SK-N-SH (cell line): ENCODE data around the gene SND1. TPM values are rescaled to one million over a fixed set of nuclear protein-coding genes. Genes with fewer than 3 reads are reported as not detected.

Experiments used
- CTCF ChIA-PET: fragments of 300-600, 350-600 bp; formaldehyde crosslinking; extraction: SDS; loops from one replicate; lab custom pipeline; 2021; lab: Yijun Ruan, JAX
- POLR2A ChIA-PET: fragments of 350-600 bp; sonication (Branson Sonifier 250); formaldehyde crosslinking; extraction: SDS; loops from one replicate; lab custom pipeline; 2020; ENCODE audit warnings: antibody characterized with exemption, inconsistent platforms; lab: Yijun Ruan, JAX
- DNase-seq: peaks from one replicate; pipeline ENCODE4 v3.0.0; 2012
- H2AFZ ChIP-seq: fragments of 200-600 bp; sonication (generic); 2 replicates; pipeline ENCODE4 v1.8.1; 2016; ENCODE audit warnings: antibody characterized with exemption, mild to moderate bottlenecking, low read depth
- H3F3A ChIP-seq: fragments of 200-600 bp; sonication (generic); replicated peaks from 2 replicates; pipeline ENCODE3; 2016; ENCODE audit warnings: antibody characterized with exemption, mild to moderate bottlenecking; ENCODE audit not compliant: insufficient read depth
- H3K27ac ChIP-seq, 2 experiments: fragments of 200-500 bp in 1 of 2; fragments of 200-600 bp in 1 of 2; sonication (Bioruptor generic) in 1 of 2; sonication (generic), shearing (Covaris generic) in 1 of 2; 2 replicates each; pipeline versions ENCODE4 v1.5.1 to v1.6.1; 2014 to 2016; ENCODE audit warnings: low read depth in 2 of 2, inconsistent platforms in 1 of 2, low read length in 1 of 2, mild to moderate bottlenecking in 1 of 2, mixed read lengths in 1 of 2
- H3K27me3 ChIP-seq: fragments of 200-600 bp; sonication (generic), shearing (Covaris generic); 2 replicates; pipeline ENCODE4 v1.6.1; 2016; ENCODE audit warnings: mixed run types; ENCODE audit not compliant: insufficient read depth
- H3K36me3 ChIP-seq, 2 experiments: fragments of 200-500 bp in 1 of 2; fragments of 200-600 bp in 1 of 2; sonication (Bioruptor generic) in 1 of 2; sonication (generic) in 1 of 2; replicated peaks in 1 of 2; 2 replicates each; pipeline versions ENCODE3 to v1.5.1; 2014 to 2016; ENCODE audit warnings: low read length in 1 of 2, mild to moderate bottlenecking in 1 of 2; ENCODE audit not compliant: insufficient read depth in 2 of 2, control insufficient read depth in 1 of 2
- H3K4me1 ChIP-seq, 2 experiments: fragments of 200-500 bp in 1 of 2; fragments of 200-600 bp in 1 of 2; sonication (Bioruptor generic) in 1 of 2; sonication (generic), shearing (Covaris generic) in 1 of 2; 2 replicates each; pipeline versions ENCODE4 v1.5.1 to v1.6.1; 2014 to 2016; ENCODE audit warnings: low read depth in 1 of 2, low read length in 1 of 2, mixed run types in 1 of 2; ENCODE audit not compliant: insufficient read depth in 2 of 2, control insufficient read depth in 1 of 2
- H3K4me2 ChIP-seq: fragments of 200-600 bp; sonication (generic), shearing (Covaris generic); 2 replicates; pipeline ENCODE4 v1.6.1; 2017; ENCODE audit warnings: mixed run types
- H3K4me3 ChIP-seq, 2 experiments: fragments of 200-500 bp in 1 of 2; fragments of 200-600 bp in 1 of 2; sonication (Bioruptor generic) in 1 of 2; sonication (generic), shearing (Covaris generic) in 1 of 2; 2 replicates each; pipeline versions ENCODE4 v1.5.1 to v1.8.1; 2014 to 2016; ENCODE audit warnings: low read depth in 2 of 2, inconsistent platforms in 1 of 2, low read length in 1 of 2, mild to moderate bottlenecking in 1 of 2, mixed read lengths in 1 of 2, moderate library complexity in 1 of 2
- H3K79me2 ChIP-seq: fragments of 200-600 bp; sonication (generic); 2 replicates; pipeline ENCODE4 v1.8.1; 2017; ENCODE audit warnings: mild to moderate bottlenecking; ENCODE audit not compliant: insufficient read depth
- H3K9ac ChIP-seq: fragments of 200-600 bp; sonication (generic); 2 replicates; pipeline ENCODE4 v1.6.1; 2017; ENCODE audit warnings: mixed run types
- H3K9me2 ChIP-seq: fragments of 200-600 bp; sonication (generic); 2 replicates; pipeline ENCODE4 v1.6.1; 2017; ENCODE audit warnings: mixed run types
- H3K9me3 ChIP-seq: fragments of 200-600 bp; sonication (generic); 2 replicates; pipeline ENCODE4 v1.6.1; 2017; ENCODE audit warnings: mixed run types, mild to moderate bottlenecking, moderate library complexity
- H4K20me1 ChIP-seq: fragments of 200-600 bp; sonication (generic); 2 replicates; pipeline ENCODE4 v1.6.1; 2017; ENCODE audit warnings: mild to moderate bottlenecking, mixed run types; ENCODE audit not compliant: insufficient read depth
- EP300 ChIP-seq, 2 experiments: IDR thresholded peaks; 2 replicates each; pipeline versions ENCODE4 v1.4.0 to v1.6.1; 2012; ENCODE audit warnings: borderline replicate concordance in 1 of 2, low read depth in 1 of 2, low read length in 1 of 2
- EZH2phosphoT487 ChIP-seq: fragments of 200-600 bp; sonication (generic); IDR thresholded peaks from 2 replicates; pipeline ENCODE4 v1.6.1; 2017; ENCODE audit warnings: low read depth, mixed run types, mild to moderate bottlenecking, antibody characterized with exemption, moderate library complexity, borderline replicate concordance
- FOXJ3 ChIP-seq: sonication (generic); formaldehyde crosslinking; IDR thresholded peaks from 2 replicates; pipeline ENCODE4 v1.5.1; 2020; ENCODE audit warnings: mild to moderate bottlenecking, missing genetic modification reagents
- GABPA ChIP-seq: IDR thresholded peaks from 2 replicates; pipeline ENCODE4 v1.4.0; 2012; ENCODE audit warnings: low read depth, mild to moderate bottlenecking
- GATA2 ChIP-seq: sonication (generic); formaldehyde crosslinking; IDR thresholded peaks from 2 replicates; pipeline ENCODE4 v1.5.0; 2020; ENCODE audit warnings: mild to moderate bottlenecking, missing genetic modification reagents
- JUND ChIP-seq: IDR thresholded peaks from 2 replicates; pipeline ENCODE4 v1.4.0; 2012
- MEF2A ChIP-seq: IDR thresholded peaks from 2 replicates; pipeline ENCODE4 v1.4.0; 2012; ENCODE audit warnings: low read depth, borderline replicate concordance
- MXI1 ChIP-seq: IDR thresholded peaks from 2 replicates; pipeline ENCODE4 v1.6.1; 2012; ENCODE audit warnings: mild to moderate bottlenecking, low read depth, low read length, improper control_type of control experiment
- NFIC ChIP-seq: IDR thresholded peaks from 2 replicates; pipeline ENCODE4 v1.4.0; 2012; ENCODE audit warnings: borderline replicate concordance
- NRF1 ChIP-seq: IDR thresholded peaks from 2 replicates; pipeline ENCODE4 v1.6.1; 2012; ENCODE audit warnings: low read depth, mild to moderate bottlenecking, low read length
- RAD21 ChIP-seq: IDR thresholded peaks from 2 replicates; pipeline ENCODE4 v1.6.1; 2012; ENCODE audit warnings: mild to moderate bottlenecking, low read length
- RXRA ChIP-seq: IDR thresholded peaks from 2 replicates; pipeline ENCODE4 v1.4.0; 2012; ENCODE audit warnings: low read depth, mild to moderate bottlenecking, borderline replicate concordance
- SIN3A ChIP-seq: IDR thresholded peaks from 2 replicates; pipeline ENCODE4 v1.6.1; 2012; ENCODE audit warnings: low read depth, mild to moderate bottlenecking, low read length, moderate library complexity, borderline replicate concordance
- SMC3 ChIP-seq: IDR thresholded peaks from 2 replicates; pipeline ENCODE4 v1.6.1; 2012; ENCODE audit warnings: low read depth, low read length, improper control_type of control experiment
- TCF12 ChIP-seq: IDR thresholded peaks from 2 replicates; pipeline ENCODE4 v1.4.0; 2012
- WGBS: methylation state at CpG from one replicate; pipeline ENCODE4 v1.1.6; 2017; ENCODE audit warnings: low lambda C conversion rate; 5-methylcytosine and 5-hydroxymethylcytosine counted together
- polyA plus RNA-seq, 3 experiments: library from polyadenylated mRNA; depleted of rRNA; stranded (reverse); fragments of >200 nt; gene quantifications; 2 replicates each; pipeline ENCODE4 v1.2.3, GENCODE V29; 2012
- TF ChIP-seq, protein P1 (sequence below): IDR thresholded peaks from 2 replicates; pipeline ENCODE4; 2012
- TF ChIP-seq, protein P2 (sequence below): IDR thresholded peaks from 2 replicates; pipeline ENCODE4 v1.4.0; 2012; ENCODE audit warnings: low read depth

The SND1 gene
- polyA plus RNA-seq, 1 of the 3 experiments (the other 2 are of a cell fraction), result 165 TPM

DNA sequence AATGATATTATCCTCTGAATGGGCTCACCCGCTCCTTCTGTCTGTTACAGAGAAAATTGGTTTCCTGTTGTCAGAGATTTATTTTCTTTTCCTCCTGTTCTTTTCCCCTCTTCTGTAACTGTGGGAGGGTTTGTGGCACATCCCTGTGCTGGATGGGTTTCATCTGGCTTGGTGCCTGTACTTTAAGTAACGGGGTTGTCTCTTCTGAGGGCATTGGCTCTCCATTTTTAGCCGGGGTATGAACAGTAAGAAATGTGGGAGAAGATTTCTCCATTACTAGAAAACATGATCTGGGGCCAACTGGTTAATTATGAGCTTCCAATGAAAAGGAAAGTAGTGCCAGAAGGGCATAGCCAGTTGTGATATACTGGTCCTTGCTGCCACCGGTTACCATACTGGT is 142.6 kb downstream of the SND1 start:
- no peak overlapping the region for H3K9ac ChIP-seq
- 88% methylated on average over 4 of the region's 4 CpGs for WGBS
- TF ChIP-seq EZH2phosphoT487, result no peak
- no peak for TF ChIP-seq GABPA
- no peak for TF ChIP-seq EP300 (IDR thresholded peaks at IDR 0.05; ENCODE audit: borderline replicate concordance in 1 of 2, low read depth in 1 of 2, low read length in 1 of 2)
- TF ChIP-seq, protein P1, sequence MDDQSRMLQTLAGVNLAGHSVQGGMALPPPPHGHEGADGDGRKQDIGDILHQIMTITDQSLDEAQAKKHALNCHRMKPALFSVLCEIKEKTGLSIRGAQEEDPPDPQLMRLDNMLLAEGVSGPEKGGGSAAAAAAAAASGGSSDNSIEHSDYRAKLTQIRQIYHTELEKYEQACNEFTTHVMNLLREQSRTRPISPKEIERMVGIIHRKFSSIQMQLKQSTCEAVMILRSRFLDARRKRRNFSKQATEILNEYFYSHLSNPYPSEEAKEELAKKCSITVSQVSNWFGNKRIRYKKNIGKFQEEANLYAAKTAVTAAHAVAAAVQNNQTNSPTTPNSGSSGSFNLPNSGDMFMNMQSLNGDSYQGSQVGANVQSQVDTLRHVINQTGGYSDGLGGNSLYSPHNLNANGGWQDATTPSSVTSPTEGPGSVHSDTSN, result no peak
- TF ChIP-seq SIN3A, result no peak
- TF ChIP-seq MXI1, result no peak
- TF ChIP-seq TCF12, result no peak
- no peaks in the 10 kb centered on the region for H3K9me3 ChIP-seq
- no peak for DNase-seq
- no peaks in the 10 kb centered on the region for H3F3A ChIP-seq
- ChIA-PET CTCF (interaction anchor here (1.1 to 1.4 kb wide), 4 partner anchors 16 to 415 kb away, joined by 3 to 4 read pairs (median 3); no protein-coding TSS in a partner anchor), POLR2A (no interaction called here)
- peaks cover 11 to 20% of the 10 kb centered on the region in 2 experiments; a peak in 3 of 4 replicates for H3K4me1 ChIP-seq
- H3K36me3 ChIP-seq, result no peaks in the 10 kb centered on the region
- H3K27me3 ChIP-seq, result no peaks in the 10 kb centered on the region
- no peak overlapping the region for H3K27ac ChIP-seq
- no peak overlapping the region for H3K4me3 ChIP-seq
- no peak overlapping the region for H3K4me2 ChIP-seq
- H2AFZ ChIP-seq, result no peak overlapping the region
- no peaks in the 10 kb centered on the region for H3K9me2 ChIP-seq
- peaks cover 77% of the 10 kb centered on the region for H4K20me1 ChIP-seq
- H3K79me2 ChIP-seq, result peaks cover 89% of the 10 kb centered on the region

DNA sequence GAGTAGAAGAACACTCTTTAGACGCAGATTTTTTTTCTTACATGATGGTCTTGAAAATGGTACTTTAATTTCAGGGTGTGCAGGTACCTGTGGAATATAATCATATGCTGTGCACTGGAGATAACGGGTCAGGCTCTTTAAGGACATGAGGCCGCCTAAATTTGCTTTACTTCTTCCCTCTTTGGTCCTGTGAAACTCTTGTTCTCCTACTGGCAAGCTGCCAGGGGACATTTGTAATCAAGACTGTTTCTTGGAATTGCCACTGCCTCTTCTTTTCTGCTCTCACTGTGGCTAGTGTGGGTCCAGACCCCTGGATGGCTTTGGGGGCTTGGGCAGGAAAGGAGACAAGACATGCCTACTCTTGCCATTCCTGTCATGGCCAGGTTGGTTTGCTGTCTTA is 146.0 kb downstream of the SND1 start:
- H3K9ac ChIP-seq, result no peak overlapping the region
- H3K27ac ChIP-seq, result no peak overlapping the region
- H3K4me2 ChIP-seq, result no peak overlapping the region
- TF ChIP-seq MXI1, result no peak
- peak; percentile 20; the same call in 1 of the 2 replicates for TF ChIP-seq NFIC
- TF ChIP-seq, all 33 proteins: peak for 1
- no peak overlapping the region for H3K4me3 ChIP-seq
- no peaks in the 10 kb centered on the region for H3K9me2 ChIP-seq
- H3K9me3 ChIP-seq, result no peaks in the 10 kb centered on the region
- 95% methylated on average over 3 of the region's 3 CpGs for WGBS
- ChIA-PET POLR2A (no interaction called here), CTCF (interaction anchor here (0.9 to 2.1 kb wide), 4 partner anchors 12 to 412 kb away, joined by 4 to 7 read pairs (median 6); no protein-coding TSS in a partner anchor)
- H4K20me1 ChIP-seq, result peaks cover 67% of the 10 kb centered on the region
- no peak overlapping the region for H2AFZ ChIP-seq
- no peaks in the 10 kb centered on the region for H3K36me3 ChIP-seq
- peaks cover 5% of the 10 kb centered on the region for H3F3A ChIP-seq
- no peaks in the 10 kb centered on the region for H3K27me3 ChIP-seq
- H3K79me2 ChIP-seq, result peaks cover 91% of the 10 kb centered on the region
- DNase-seq, result no peak
- peaks cover 0 to 24% of the 10 kb centered on the region in 2 experiments; a peak in 2 of 4 replicates for H3K4me1 ChIP-seq

DNA sequence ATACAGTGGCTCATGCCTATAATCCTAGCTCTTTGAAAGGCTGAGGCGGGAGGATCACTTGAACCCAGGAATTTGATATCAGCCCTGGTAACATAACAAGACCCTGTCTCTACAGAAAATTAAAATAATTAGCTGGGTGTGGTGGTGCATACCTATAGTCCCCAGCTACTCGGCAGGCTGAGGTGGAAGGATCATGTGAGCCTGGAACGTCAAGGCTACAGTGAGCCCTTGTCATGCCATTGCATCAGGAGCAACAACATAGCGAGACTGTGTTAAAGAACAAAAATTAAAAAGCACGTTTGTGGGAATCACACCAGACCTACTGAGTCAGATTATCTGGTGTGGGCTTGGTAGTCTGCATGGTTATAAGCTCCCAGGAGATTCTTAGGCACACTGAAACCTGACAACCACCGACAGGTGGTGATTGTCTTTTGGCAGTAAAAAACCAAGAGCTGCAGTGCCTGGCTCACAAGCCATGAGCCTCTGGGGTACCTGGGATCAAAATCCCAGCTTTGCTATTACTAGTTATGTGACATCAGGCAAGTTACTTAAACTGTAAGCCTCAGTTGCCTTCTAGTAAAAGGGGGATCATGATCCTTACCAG is 146.9 kb downstream of the SND1 start:
- 80% methylated on average over 6 of the region's 6 CpGs for WGBS
- Histone ChIP-seq H3K27ac (no peak overlapping the region), H3F3A (peaks cover 10% of the 10 kb centered on the region), H3K9me3 (no peaks in the 10 kb centered on the region), H3K4me3 (no peak overlapping the region), H3K79me2 (peaks cover 90% of the 10 kb centered on the region), H3K9ac (no peak overlapping the region), H3K36me3 (no peaks in the 10 kb centered on the region), H2AFZ (no peak overlapping the region), H4K20me1 (peaks cover 64% of the 10 kb centered on the region), H3K27me3 (no peaks in the 10 kb centered on the region), H3K9me2 (no peaks in the 10 kb centered on the region), H3K4me2 (no peak overlapping the region)
- POLR2A ChIA-PET, result no interaction called here
- CTCF ChIA-PET, result interaction anchor here (1.1 to 2.1 kb wide), 8 partner anchors 9 to 411 kb away, joined by 4 to 17 read pairs (median 6); no protein-coding TSS in a partner anchor
- TF ChIP-seq RXRA, result no peak
- TF ChIP-seq, protein P2, sequence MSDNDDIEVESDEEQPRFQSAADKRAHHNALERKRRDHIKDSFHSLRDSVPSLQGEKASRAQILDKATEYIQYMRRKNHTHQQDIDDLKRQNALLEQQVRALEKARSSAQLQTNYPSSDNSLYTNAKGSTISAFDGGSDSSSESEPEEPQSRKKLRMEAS, result no peak
- no peak for TF ChIP-seq NFIC
- TF ChIP-seq NRF1, result no peak
- no peak for TF ChIP-seq RAD21
- TF ChIP-seq EZH2phosphoT487, result no peak
- no peak for TF ChIP-seq MEF2A
- TF ChIP-seq FOXJ3, result no peak
- TF ChIP-seq SMC3, result no peak
- TF ChIP-seq SIN3A, result no peak
- TF ChIP-seq GABPA, result no peak
- TF ChIP-seq GATA2 (CRISPR knock-in tag), result no peak
- no peak for TF ChIP-seq JUND
- TF ChIP-seq, all 33 proteins: peak for 0
- DNase-seq, result no peak
- H3K4me1 ChIP-seq, result peaks cover 3 to 32% of the 10 kb centered on the region in 2 experiments; a peak in 3 of 4 replicates
